HCT116 (cell line): ENCODE measurements around the gene XRN1. TPM values are rescaled to one million over a fixed set of nuclear protein-coding genes. Genes with fewer than 3 reads are reported as not detected.

Experiments
- ATAC-seq: fragments of 200-7000 bp; cut with Tn5 transposase; 2 replicates; pipeline ENCODE4 v1.9.1; 2020; ENCODE audit warnings: mild to moderate bottlenecking, moderate library complexity
- BruUV-seq: library from RNA; stranded (reverse); fragments of 400-500 nt; replicated peaks from 2 replicates; lab custom pipeline; 2021; lab: Mats Ljungman, UMichigan
- CTCF ChIA-PET: fragments of 300-600 bp; sonication (Branson Sonifier 250); formaldehyde crosslinking; loops from one replicate; lab custom pipeline; 2021; ENCODE audit warnings: antibody characterized with exemption; lab: Charles Lee
- POLR2A ChIA-PET: fragments of 300-600, 350-600 bp; sonication (Branson Sonifier 250); formaldehyde crosslinking; loops from one replicate; lab custom pipeline; 2021; ENCODE audit warnings: antibody characterized with exemption; lab: Charles Lee
- RAD21 ChIA-PET, 2 experiments: fragments of 300-600 bp; sonication (Branson Sonifier 250); formaldehyde crosslinking; loops; one replicate each; lab custom pipeline; 2023; ENCODE audit warnings: low total read pairs in 2 of 2; ENCODE audit not compliant: uncharacterized antibody in 2 of 2, unreplicated experiment in 2 of 2, low non-redundant PET in 1 of 2; lab: Charles Lee
- DNase-seq: peaks from one replicate; pipeline ENCODE4 v3.0.0-alpha.2; 2010; ENCODE audit warnings: low read depth, low spot score
- H2AFZ ChIP-seq: fragments of 200-600 bp; shearing (Covaris generic), sonication (generic); 2 replicates; pipeline ENCODE4 v1.6.1; 2017; ENCODE audit warnings: low read depth, mixed run types, mixed read lengths, antibody characterized with exemption, low read length; ENCODE audit not compliant: poor library complexity, severe bottlenecking
- H3K27ac ChIP-seq: 2 replicates; pipeline ENCODE4 v1.5.1; 2012; ENCODE audit warnings: low read depth, low read length
- H3K27me3 ChIP-seq: fragments of 200-600 bp; sonication (generic); 2 replicates; pipeline ENCODE4 v1.6.1; 2016; ENCODE audit warnings: mixed run types, low read length, mixed read lengths; ENCODE audit not compliant: insufficient read depth
- H3K36me3 ChIP-seq, 2 experiments: fragments of 200-500 bp in 1 of 2; fragments of 200-600 bp in 1 of 2; sonication (Bioruptor generic) in 1 of 2; sonication (generic) in 1 of 2; 2 replicates each; pipeline versions ENCODE4 v1.5.1 to v1.6.1; 2014 to 2016; ENCODE audit warnings: low read length in 2 of 2, inconsistent platforms in 1 of 2, mixed read lengths in 1 of 2, mixed run types in 1 of 2; ENCODE audit not compliant: insufficient read depth in 2 of 2, control insufficient read depth in 1 of 2
- H3K4me1 ChIP-seq, 2 experiments: fragments of 200-600 bp in 1 of 2; sonication (generic) in 1 of 2; 2 replicates each; pipeline versions ENCODE4 v1.5.1 to v1.6.1; 2012 to 2017; ENCODE audit warnings: low read length in 2 of 2, inconsistent platforms in 1 of 2, mild to moderate bottlenecking in 1 of 2, mixed read lengths in 1 of 2, mixed run types in 1 of 2, moderate library complexity in 1 of 2; ENCODE audit not compliant: insufficient read depth in 2 of 2, control insufficient read depth in 1 of 2
- H3K4me2 ChIP-seq: fragments of 200-600 bp; sonication (generic); 2 replicates; pipeline ENCODE4 v1.6.1; 2017; ENCODE audit warnings: mixed run types, low read length, mixed read lengths
- H3K4me3 ChIP-seq, 2 experiments: fragments of 200-600 bp in 1 of 2; sonication (generic) in 1 of 2; replicated peaks in 1 of 2; 2 replicates each; pipeline ENCODE4 v1.5.1; 2011 to 2016; ENCODE audit warnings: low read length in 2 of 2, control low read depth in 1 of 2, low read depth in 1 of 2, mild to moderate bottlenecking in 1 of 2, mixed read lengths in 1 of 2, mixed run types in 1 of 2
- H3K79me2 ChIP-seq: fragments of 200-600 bp; sonication (generic); 2 replicates; pipeline ENCODE4 v1.6.1; 2017; ENCODE audit warnings: mild to moderate bottlenecking, mixed run types, low read length, moderate library complexity, mixed read lengths; ENCODE audit not compliant: insufficient read depth
- H3K9ac ChIP-seq: fragments of 200-600 bp; sonication (generic); 2 replicates; pipeline ENCODE4 v1.6.1; 2016; ENCODE audit warnings: low read length, mixed read lengths
- H3K9me2 ChIP-seq: fragments of 200-600 bp; sonication (generic), shearing (Covaris generic); 2 replicates; pipeline ENCODE4 v1.6.1; 2017; ENCODE audit warnings: mixed run types, mild to moderate bottlenecking, moderate library complexity; ENCODE audit not compliant: insufficient read depth
- H3K9me3 ChIP-seq, 2 experiments: fragments of 200-500 bp in 1 of 2; fragments of 200-600 bp in 1 of 2; sonication (Bioruptor generic) in 1 of 2; sonication (generic) in 1 of 2; 2 replicates each; pipeline ENCODE4 v1.6.1; 2014 to 2017; ENCODE audit warnings: low read length in 2 of 2, mixed read lengths in 2 of 2, inconsistent platforms in 1 of 2, low read depth in 1 of 2, mild to moderate bottlenecking in 1 of 2, mixed run types in 1 of 2, moderate library complexity in 1 of 2; ENCODE audit not compliant: control insufficient read depth in 1 of 2, insufficient read depth in 1 of 2
- H4K20me1 ChIP-seq: fragments of 200-600 bp; sonication (generic), shearing (Covaris generic); 2 replicates; pipeline ENCODE4 v1.6.1; 2017; ENCODE audit warnings: mixed run types, mild to moderate bottlenecking, moderate library complexity; ENCODE audit not compliant: insufficient read depth
- EZH2phosphoT487 ChIP-seq: fragments of 200-600 bp; IDR thresholded peaks from 2 replicates; pipeline ENCODE4 v1.6.1; 2018; ENCODE audit warnings: antibody characterized with exemption, borderline replicate concordance
- FOSL1 ChIP-seq: IDR thresholded peaks from 2 replicates; pipeline ENCODE4 v1.6.1; 2012; ENCODE audit warnings: low read depth
- JUND ChIP-seq: IDR thresholded peaks from 2 replicates; pipeline ENCODE4 v1.6.1; 2012
- REST ChIP-seq: IDR thresholded peaks from 2 replicates; pipeline ENCODE4 v1.6.1; 2012; ENCODE audit warnings: low read depth
- SP1 ChIP-seq: IDR thresholded peaks from 2 replicates; pipeline ENCODE4 v1.6.1; 2012; ENCODE audit warnings: low read depth
- TCF7L2 ChIP-seq: IDR thresholded peaks from 2 replicates; pipeline ENCODE4 v1.7.0; 2011; ENCODE audit warnings: borderline replicate concordance, inconsistent platforms; ENCODE audit not compliant: insufficient read depth, insufficient read length; ENCODE audit errors: extremely low read depth
- ZNF274 ChIP-seq: fragments of 200-500 bp; sonication (Bioruptor generic); IDR thresholded peaks from 2 replicates; pipeline ENCODE4 v1.6.1; 2014; ENCODE audit warnings: mild to moderate bottlenecking, low read depth, low read length, inconsistent platforms
- intact Hi-C: fragments of 100-400 bp; cut with micrococcal nuclease; formaldehyde crosslinking; loops from 2 replicates; pipeline ENCODE4 v1.10.0; 2022
- total RNA-seq: library from RNA; stranded (reverse); gene quantifications from one replicate; pipeline ENCODE4 v1.2.1, GENCODE V29; 2021; ENCODE audit not compliant: unreplicated experiment

The XRN1 gene
- total RNA-seq, 1 experiment from 2014 or later, result 21.3 TPM

- DNase-seq, result no peak
- intact Hi-C loops, result no loop called here
Measured at GRCh38 chr3:142348460-142348859, 99.4 kb downstream of the XRN1 start.

More at GRCh38 chr3:142348460-142348859, 99.4 kb downstream of the XRN1 start:
- Histone ChIP-seq H4K20me1 (no peaks in the 10 kb centered on the region), H3K27ac (no peak overlapping the region), H3K79me2 (no peaks in the 10 kb centered on the region), H3K4me1 (no peaks in the 10 kb centered on the region), H3K27me3 (no peaks in the 10 kb centered on the region), H3K9me3 (no peaks in the 10 kb centered on the region), H3K36me3 (no peaks in the 10 kb centered on the region), H3K9ac (no peak overlapping the region), H2AFZ (no peak overlapping the region), H3K4me2 (no peak overlapping the region), H3K9me2 (no peaks in the 10 kb centered on the region), H3K4me3 (no peak overlapping the region)
- ChIA-PET CTCF (no interaction called here), POLR2A (no interaction called here), RAD21 (no interaction called here)
- no peak for ATAC-seq
- no TSS peak for BruUV-seq
- no peak for TF ChIP-seq TCF7L2
- TF ChIP-seq JUND, result no peak
- TF ChIP-seq SP1, result no peak
- TF ChIP-seq ZNF274, result no peak
- TF ChIP-seq FOSL1, result no peak
- no peak for TF ChIP-seq EZH2phosphoT487
- no peak for TF ChIP-seq REST
